Panc1 (cell line): ENCODE results near the gene ABCC4.

Experiments used
- TF ChIP-seq, protein P1 (sequence below): fragments of 450-650 bp; IDR thresholded peaks from 2 replicates; pipeline ENCODE4 v1.5.1; 2017; ENCODE audit warnings: mild to moderate bottlenecking
- TF ChIP-seq, protein P2 (sequence below), 2 experiments: IDR thresholded peaks; 2 replicates each; pipeline ENCODE4 v1.6.1; 2011 to 2012; ENCODE audit warnings: low read depth in 2 of 2, control low read depth in 1 of 2, low read length in 1 of 2, mild to moderate bottlenecking in 1 of 2, moderate library complexity in 1 of 2; ENCODE audit not compliant: insufficient read depth in 1 of 2

DNA sequence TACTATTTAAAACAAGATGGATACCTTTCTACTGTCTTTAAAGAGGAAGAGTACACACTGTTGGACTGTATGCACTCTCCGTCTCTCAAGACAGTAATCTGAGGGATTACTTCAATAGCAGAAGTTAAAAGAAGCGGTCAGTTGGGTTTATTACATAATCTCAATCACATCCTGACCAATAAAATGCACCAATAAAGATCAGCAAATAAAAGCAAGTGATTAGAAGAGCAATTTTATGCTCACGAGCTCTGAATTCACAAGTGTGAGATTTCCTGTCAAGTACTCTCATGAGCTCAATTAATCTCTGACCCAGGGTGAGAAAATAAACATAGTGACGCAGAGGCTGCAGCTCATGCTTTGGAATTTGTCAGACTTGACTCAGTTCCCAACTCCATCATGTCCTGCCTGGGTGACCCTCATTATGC, 12.2 kb downstream of the ABCC4 start:
- TF ChIP-seq, protein P1, sequence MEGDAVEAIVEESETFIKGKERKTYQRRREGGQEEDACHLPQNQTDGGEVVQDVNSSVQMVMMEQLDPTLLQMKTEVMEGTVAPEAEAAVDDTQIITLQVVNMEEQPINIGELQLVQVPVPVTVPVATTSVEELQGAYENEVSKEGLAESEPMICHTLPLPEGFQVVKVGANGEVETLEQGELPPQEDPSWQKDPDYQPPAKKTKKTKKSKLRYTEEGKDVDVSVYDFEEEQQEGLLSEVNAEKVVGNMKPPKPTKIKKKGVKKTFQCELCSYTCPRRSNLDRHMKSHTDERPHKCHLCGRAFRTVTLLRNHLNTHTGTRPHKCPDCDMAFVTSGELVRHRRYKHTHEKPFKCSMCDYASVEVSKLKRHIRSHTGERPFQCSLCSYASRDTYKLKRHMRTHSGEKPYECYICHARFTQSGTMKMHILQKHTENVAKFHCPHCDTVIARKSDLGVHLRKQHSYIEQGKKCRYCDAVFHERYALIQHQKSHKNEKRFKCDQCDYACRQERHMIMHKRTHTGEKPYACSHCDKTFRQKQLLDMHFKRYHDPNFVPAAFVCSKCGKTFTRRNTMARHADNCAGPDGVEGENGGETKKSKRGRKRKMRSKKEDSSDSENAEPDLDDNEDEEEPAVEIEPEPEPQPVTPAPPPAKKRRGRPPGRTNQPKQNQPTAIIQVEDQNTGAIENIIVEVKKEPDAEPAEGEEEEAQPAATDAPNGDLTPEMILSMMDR: no peak
- TF ChIP-seq, protein P2, sequence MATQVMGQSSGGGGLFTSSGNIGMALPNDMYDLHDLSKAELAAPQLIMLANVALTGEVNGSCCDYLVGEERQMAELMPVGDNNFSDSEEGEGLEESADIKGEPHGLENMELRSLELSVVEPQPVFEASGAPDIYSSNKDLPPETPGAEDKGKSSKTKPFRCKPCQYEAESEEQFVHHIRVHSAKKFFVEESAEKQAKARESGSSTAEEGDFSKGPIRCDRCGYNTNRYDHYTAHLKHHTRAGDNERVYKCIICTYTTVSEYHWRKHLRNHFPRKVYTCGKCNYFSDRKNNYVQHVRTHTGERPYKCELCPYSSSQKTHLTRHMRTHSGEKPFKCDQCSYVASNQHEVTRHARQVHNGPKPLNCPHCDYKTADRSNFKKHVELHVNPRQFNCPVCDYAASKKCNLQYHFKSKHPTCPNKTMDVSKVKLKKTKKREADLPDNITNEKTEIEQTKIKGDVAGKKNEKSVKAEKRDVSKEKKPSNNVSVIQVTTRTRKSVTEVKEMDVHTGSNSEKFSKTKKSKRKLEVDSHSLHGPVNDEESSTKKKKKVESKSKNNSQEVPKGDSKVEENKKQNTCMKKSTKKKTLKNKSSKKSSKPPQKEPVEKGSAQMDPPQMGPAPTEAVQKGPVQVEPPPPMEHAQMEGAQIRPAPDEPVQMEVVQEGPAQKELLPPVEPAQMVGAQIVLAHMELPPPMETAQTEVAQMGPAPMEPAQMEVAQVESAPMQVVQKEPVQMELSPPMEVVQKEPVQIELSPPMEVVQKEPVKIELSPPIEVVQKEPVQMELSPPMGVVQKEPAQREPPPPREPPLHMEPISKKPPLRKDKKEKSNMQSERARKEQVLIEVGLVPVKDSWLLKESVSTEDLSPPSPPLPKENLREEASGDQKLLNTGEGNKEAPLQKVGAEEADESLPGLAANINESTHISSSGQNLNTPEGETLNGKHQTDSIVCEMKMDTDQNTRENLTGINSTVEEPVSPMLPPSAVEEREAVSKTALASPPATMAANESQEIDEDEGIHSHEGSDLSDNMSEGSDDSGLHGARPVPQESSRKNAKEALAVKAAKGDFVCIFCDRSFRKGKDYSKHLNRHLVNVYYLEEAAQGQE (IDR thresholded peaks at IDR 0.05; ENCODE audit: insufficient read depth in 1 of 2, low read depth in 2 of 2, low read length in 1 of 2): no peak
